WTC11 (cell line): ENCODE results near the gene ABCC3. TPM values are rescaled to one million over a fixed set of nuclear protein-coding genes. Genes with fewer than 3 reads are reported as not detected.

Experiments used
- ATAC-seq: fragments of 200-7000 bp; cut with Tn5 transposase; 2 replicates; pipeline ENCODE4 v1.10.0; 2021; ENCODE audit warnings: mild to moderate bottlenecking, moderate library complexity
- CTCF ChIA-PET: fragments of 300-600 bp; sonication (Branson Sonifier 250); formaldehyde crosslinking; loops from one replicate; lab custom pipeline; 2021; ENCODE audit warnings: antibody characterized with exemption; lab: Charles Lee
- POLR2A ChIA-PET: fragments of 350-600 bp; sonication (Branson Sonifier 250); formaldehyde crosslinking; loops from one replicate; lab custom pipeline; 2021; ENCODE audit warnings: antibody characterized with exemption; lab: Charles Lee
- DNase-seq: peaks from one replicate; pipeline ENCODE4 v3.0.0; 2021; ENCODE audit warnings: low spot score
- H3K27ac Mint-ChIP-seq: 2 replicates; pipeline ENCODE4 v1.8.0; 2021; ENCODE audit warnings: mixed read lengths
- H3K27me3 Mint-ChIP-seq: 2 replicates; pipeline ENCODE4 v1.8.0; 2021; ENCODE audit warnings: low read depth, mild to moderate bottlenecking, moderate library complexity, mixed read lengths
- H3K36me3 Mint-ChIP-seq: 2 replicates; pipeline ENCODE4 v1.8.0; 2021; ENCODE audit warnings: mixed read lengths
- H3K4me1 Mint-ChIP-seq: 2 replicates; pipeline ENCODE4 v1.8.0; 2022; ENCODE audit warnings: mixed read lengths
- H3K4me3 Mint-ChIP-seq: 2 replicates; pipeline ENCODE4 v1.8.0; 2021; ENCODE audit warnings: mild to moderate bottlenecking, moderate library complexity, mixed read lengths
- H3K9me3 Mint-ChIP-seq: 2 replicates; pipeline ENCODE4 v1.8.0; 2021; ENCODE audit warnings: mixed read lengths
- ATF3 ChIP-seq: sonication (generic); formaldehyde crosslinking; conservative IDR thresholded peaks from 2 replicates; pipeline ENCODE4 v1.8.1; 2022; ENCODE audit warnings: mild to moderate bottlenecking, missing genetic modification reagents
- E2F1 ChIP-seq: sonication (generic); formaldehyde crosslinking; IDR thresholded peaks from 2 replicates; pipeline ENCODE4 v1.8.0; 2022; ENCODE audit warnings: mild to moderate bottlenecking, missing genetic modification reagents
- ESRRA ChIP-seq: sonication (generic); formaldehyde crosslinking; IDR thresholded peaks from 2 replicates; pipeline ENCODE4 v1.8.1; 2022; ENCODE audit warnings: mild to moderate bottlenecking, missing genetic modification reagents, borderline replicate concordance
- GTF2I ChIP-seq: fragments of 250-450 bp; sonication (Bioruptor Pico); conservative IDR thresholded peaks from 2 replicates; pipeline ENCODE4 v1.4.0; 2021; ENCODE audit warnings: mild to moderate bottlenecking
- JAZF1 ChIP-seq: fragments of 250-450 bp; sonication (Bioruptor Pico); IDR thresholded peaks from 2 replicates; pipeline ENCODE4 v1.9.0; 2021; ENCODE audit warnings: moderate library complexity, mild to moderate bottlenecking, inconsistent platforms
- JUN ChIP-seq: sonication (generic); formaldehyde crosslinking; IDR thresholded peaks from 2 replicates; pipeline ENCODE4 v1.8.0; 2023; ENCODE audit warnings: mild to moderate bottlenecking, missing genetic modification reagents
- NFE2L1 ChIP-seq: sonication (generic); formaldehyde crosslinking; IDR thresholded peaks from 2 replicates; pipeline ENCODE4 v1.8.1; 2023; ENCODE audit warnings: missing genetic modification reagents
- PRDM15 ChIP-seq: sonication (generic); formaldehyde crosslinking; IDR thresholded peaks from 2 replicates; pipeline ENCODE4 v1.8.0; 2022; ENCODE audit warnings: missing genetic modification reagents
- RELA ChIP-seq: sonication (generic); formaldehyde crosslinking; IDR thresholded peaks from 2 replicates; pipeline ENCODE4 v1.8.1; 2022; ENCODE audit warnings: missing genetic modification reagents, mild to moderate bottlenecking, borderline replicate concordance
- SOX15 ChIP-seq: fragments of 250-450 bp; sonication (Bioruptor Pico); IDR thresholded peaks from 2 replicates; pipeline ENCODE4 v1.9.0; 2021; ENCODE audit warnings: mild to moderate bottlenecking
- TEAD4 ChIP-seq: sonication (generic); formaldehyde crosslinking; IDR thresholded peaks from 2 replicates; pipeline ENCODE4 v1.8.0; 2022; ENCODE audit warnings: mild to moderate bottlenecking, missing genetic modification reagents
- USF1 ChIP-seq: sonication (generic); formaldehyde crosslinking; IDR thresholded peaks from 2 replicates; pipeline ENCODE4 v1.8.0; 2022; ENCODE audit warnings: mild to moderate bottlenecking, missing genetic modification reagents
- ZMAT4 ChIP-seq: fragments of 250-450 bp; sonication (Bioruptor Pico); IDR thresholded peaks from 2 replicates; pipeline ENCODE4 v1.9.0; 2021; ENCODE audit warnings: mild to moderate bottlenecking
- ZNF317 ChIP-seq: sonication (generic); formaldehyde crosslinking; IDR thresholded peaks from 2 replicates; pipeline ENCODE4 v1.8.1; 2023; ENCODE audit warnings: low read depth, mild to moderate bottlenecking, moderate library complexity, missing genetic modification reagents, borderline replicate concordance
- ZNF423 ChIP-seq: fragments of 250-450 bp; sonication (Bioruptor Pico); IDR thresholded peaks from 2 replicates; pipeline ENCODE4 v2.1.2; 2022; ENCODE audit warnings: mild to moderate bottlenecking, moderate library complexity
- total RNA-seq: library from RNA; stranded (reverse); gene quantifications from 3 replicates; pipeline ENCODE4 v1.2.3, GENCODE V29; 2021

ABCC3 gene
- total RNA-seq, 1 experiment from 2014 or later = 0.92 TPM

GRCh38 chr17:50586421-50587247 lies 48.0 kb upstream of the ABCC3 start:
- ATAC-seq = peak; percentile 35
- no peak for TF ChIP-seq GTF2I (CRISPR knock-in tag)
- no peak for TF ChIP-seq ZNF423 (CRISPR knock-in tag)
- TF ChIP-seq ATF3 = no peak
- no peak for TF ChIP-seq PRDM15
- no peak for TF ChIP-seq ZNF317 (CRISPR knock-in tag)
- no peak for TF ChIP-seq JAZF1
- TF ChIP-seq TEAD4 (CRISPR knock-in tag) = no peak
- TF ChIP-seq RELA = no peak
- TF ChIP-seq JUN (CRISPR knock-in tag) = no peak
- peak overlapping the region; percentile 15; the same call in 1 of the 2 replicates for H3K27ac Mint-ChIP-seq
- H3K4me3 Mint-ChIP-seq = no peak overlapping the region
- no peaks in the 10 kb centered on the region for H3K27me3 Mint-ChIP-seq
- H3K9me3 Mint-ChIP-seq = no peaks in the 10 kb centered on the region
- ChIA-PET POLR2A (no interaction called here), CTCF (interaction anchor here (0.7 to 5.0 kb wide), 4 partner anchors 11 to 107 kb away, joined by 3 to 26 read pairs (median 6); no protein-coding TSS in a partner anchor)
- no peak for DNase-seq
- H3K4me1 Mint-ChIP-seq = peaks cover 18% of the 10 kb centered on the region
- H3K36me3 Mint-ChIP-seq = no peaks in the 10 kb centered on the region

GRCh38 chr17:50587571-50587970 lies 47.1 kb upstream of the ABCC3 start:
- H3K4me1 Mint-ChIP-seq = peaks cover 20% of the 10 kb centered on the region
- no peak for ATAC-seq
- TF ChIP-seq NFE2L1 (CRISPR knock-in tag) = no peak
- no peak for TF ChIP-seq E2F1
- TF ChIP-seq USF1 (CRISPR knock-in tag) = no peak
- TF ChIP-seq JAZF1 = no peak
- no peak for TF ChIP-seq ZMAT4 (CRISPR knock-in tag)
- no peak for TF ChIP-seq TEAD4 (CRISPR knock-in tag)

GRCh38 chr17:50588391-50589049 lies 46.2 kb upstream of the ABCC3 start:
- POLR2A ChIA-PET = no interaction called here
- no peaks in the 10 kb centered on the region for H3K36me3 Mint-ChIP-seq
- no peaks in the 10 kb centered on the region for H3K9me3 Mint-ChIP-seq
- no peak overlapping the region for H3K27ac Mint-ChIP-seq
- H3K4me1 Mint-ChIP-seq = peaks cover 27% of the 10 kb centered on the region
- no peak for ATAC-seq
- no peaks in the 10 kb centered on the region for H3K27me3 Mint-ChIP-seq
- CTCF ChIA-PET = interaction anchor here (2.6 to 3.1 kb wide), 2 partner anchors 37 kb away, joined by 9 to 11 read pairs; no protein-coding TSS in a partner anchor
- TF ChIP-seq SOX15 (CRISPR knock-in tag) (no peak), GTF2I (CRISPR knock-in tag) (no peak), ZMAT4 (CRISPR knock-in tag) (no peak), ESRRA (CRISPR knock-in tag) (no peak)
- TF ChIP-seq, all 79 proteins: peak for 0
- H3K4me3 Mint-ChIP-seq = no peak overlapping the region
- no peak for DNase-seq

More at GRCh38 chr17:50587571-50587970, 47.1 kb upstream of the ABCC3 start:
- Mint-ChIP-seq H3K27ac (0 out of 2 replicates have a peak overlapping the region, but pooled peaks have one; percentile 45), H3K4me3 (no peak overlapping the region), H3K27me3 (no peaks in the 10 kb centered on the region), H3K36me3 (no peaks in the 10 kb centered on the region), H3K9me3 (no peaks in the 10 kb centered on the region)
- ChIA-PET CTCF (interaction anchor here (0.7 to 3.1 kb wide), 3 partner anchors 10 to 38 kb away, joined by 3 to 11 read pairs (median 9); no protein-coding TSS in a partner anchor), POLR2A (no interaction called here)
- no peak for DNase-seq
